Measurements from ENCODE around the gene TMEM151B.

DNA sequence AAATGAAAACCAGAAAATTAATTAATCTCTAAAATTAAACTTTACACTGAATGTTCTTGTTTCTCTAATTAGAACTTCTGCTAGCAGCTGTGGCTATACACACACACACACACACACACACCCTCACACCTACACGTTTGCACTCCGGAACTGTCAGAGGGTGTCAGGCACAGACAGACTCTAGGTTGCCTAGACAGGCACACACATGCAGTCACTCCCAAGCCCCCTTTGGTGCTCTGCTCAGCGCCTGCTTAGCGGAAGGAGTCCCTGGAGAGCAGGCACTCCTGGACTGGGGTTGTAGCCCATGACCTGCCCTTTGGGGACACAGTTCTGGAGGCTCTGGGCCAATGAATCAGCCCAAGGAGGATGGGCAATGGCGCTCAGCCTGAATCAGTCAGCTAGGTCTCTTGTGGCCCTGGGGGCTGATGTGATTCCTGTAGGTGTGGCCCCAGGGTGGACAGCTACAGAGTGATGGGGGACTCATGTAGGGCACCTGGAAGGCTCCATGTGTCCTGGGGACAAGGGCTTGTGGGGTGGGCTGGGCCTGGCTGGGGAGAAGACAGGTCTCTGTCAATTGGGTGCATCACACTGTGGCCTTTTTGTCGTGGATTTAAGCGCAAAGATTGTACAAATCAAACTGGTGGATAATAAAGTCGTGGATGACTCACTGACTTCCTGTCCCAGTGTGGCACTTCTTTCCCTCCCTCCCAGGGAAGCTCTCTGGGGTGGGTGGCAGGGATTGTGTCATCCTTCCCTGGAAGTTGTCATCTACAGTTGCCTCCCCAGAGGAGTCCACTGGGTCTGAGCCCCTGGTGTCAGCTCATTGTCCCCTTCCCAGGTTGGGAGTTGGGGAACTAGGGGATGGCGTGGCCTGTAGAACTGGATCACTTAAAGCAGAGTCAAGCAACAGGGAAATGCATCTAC lies 8.8 kb downstream of the TMEM151B start:
- no peak for TF ChIP-seq POLR2A (IDR thresholded peaks at IDR 0.05; ENCODE audit: low read length)
- no peak for TF ChIP-seq GATA1 (IDR thresholded peaks at IDR 0.05; ENCODE audit: low read depth, low read length)

Measured in erythroblast (primary cell).